Ishikawa (cell line): ENCODE measurements around the gene SEMG2.

ENCODE experiments used
- CEBPB ChIP-seq: IDR thresholded peaks from 2 replicates; pipeline ENCODE4 v1.6.1; 2012
- CREB1 ChIP-seq: IDR thresholded peaks from 2 replicates; pipeline ENCODE4 v1.6.1; 2012; ENCODE audit warnings: low read depth
- EP300 ChIP-seq: IDR thresholded peaks from 2 replicates; pipeline ENCODE4 v1.6.1; 2012; ENCODE audit warnings: borderline replicate concordance
- MAX ChIP-seq: IDR thresholded peaks from 2 replicates; pipeline ENCODE4 v1.6.1; 2012
- NFIC ChIP-seq: IDR thresholded peaks from 2 replicates; pipeline ENCODE4 v1.6.1; 2012
- RAD21 ChIP-seq: IDR thresholded peaks from 2 replicates; pipeline ENCODE4 v1.6.1; 2012; ENCODE audit warnings: low read depth
- TAF1 ChIP-seq: IDR thresholded peaks from 2 replicates; pipeline ENCODE4 v1.6.1; 2012; ENCODE audit warnings: low read depth, mild to moderate bottlenecking
- TF ChIP-seq, protein P1 (sequence below): IDR thresholded peaks from 2 replicates; pipeline ENCODE4 v1.6.1; 2012; ENCODE audit warnings: low read depth, mild to moderate bottlenecking

DNA sequence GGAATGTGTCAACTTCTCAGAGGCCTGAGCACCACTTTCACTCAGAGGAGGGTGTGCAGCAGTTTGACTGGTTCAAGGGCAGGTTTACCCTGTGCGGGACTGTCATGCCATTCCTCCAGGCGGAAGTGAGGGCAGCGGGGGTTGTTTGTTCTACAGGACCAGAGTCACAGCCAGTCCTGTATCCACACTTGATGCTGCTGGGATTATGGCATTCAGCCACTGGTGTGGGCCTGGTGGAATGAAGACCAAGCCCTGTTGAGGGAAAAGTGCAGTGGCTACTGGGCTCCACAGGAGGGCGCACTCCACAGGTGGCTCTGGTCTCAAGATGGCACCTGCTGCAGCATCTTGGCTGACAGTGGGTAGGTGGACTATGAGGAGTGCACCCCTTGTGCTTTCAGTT is 14.8 kb downstream of the SEMG2 start:
- no peak for TF ChIP-seq NFIC
- no peak for TF ChIP-seq CEBPB
- no peak for TF ChIP-seq MAX
- TF ChIP-seq CREB1 = no peak
- TF ChIP-seq, protein P1, sequence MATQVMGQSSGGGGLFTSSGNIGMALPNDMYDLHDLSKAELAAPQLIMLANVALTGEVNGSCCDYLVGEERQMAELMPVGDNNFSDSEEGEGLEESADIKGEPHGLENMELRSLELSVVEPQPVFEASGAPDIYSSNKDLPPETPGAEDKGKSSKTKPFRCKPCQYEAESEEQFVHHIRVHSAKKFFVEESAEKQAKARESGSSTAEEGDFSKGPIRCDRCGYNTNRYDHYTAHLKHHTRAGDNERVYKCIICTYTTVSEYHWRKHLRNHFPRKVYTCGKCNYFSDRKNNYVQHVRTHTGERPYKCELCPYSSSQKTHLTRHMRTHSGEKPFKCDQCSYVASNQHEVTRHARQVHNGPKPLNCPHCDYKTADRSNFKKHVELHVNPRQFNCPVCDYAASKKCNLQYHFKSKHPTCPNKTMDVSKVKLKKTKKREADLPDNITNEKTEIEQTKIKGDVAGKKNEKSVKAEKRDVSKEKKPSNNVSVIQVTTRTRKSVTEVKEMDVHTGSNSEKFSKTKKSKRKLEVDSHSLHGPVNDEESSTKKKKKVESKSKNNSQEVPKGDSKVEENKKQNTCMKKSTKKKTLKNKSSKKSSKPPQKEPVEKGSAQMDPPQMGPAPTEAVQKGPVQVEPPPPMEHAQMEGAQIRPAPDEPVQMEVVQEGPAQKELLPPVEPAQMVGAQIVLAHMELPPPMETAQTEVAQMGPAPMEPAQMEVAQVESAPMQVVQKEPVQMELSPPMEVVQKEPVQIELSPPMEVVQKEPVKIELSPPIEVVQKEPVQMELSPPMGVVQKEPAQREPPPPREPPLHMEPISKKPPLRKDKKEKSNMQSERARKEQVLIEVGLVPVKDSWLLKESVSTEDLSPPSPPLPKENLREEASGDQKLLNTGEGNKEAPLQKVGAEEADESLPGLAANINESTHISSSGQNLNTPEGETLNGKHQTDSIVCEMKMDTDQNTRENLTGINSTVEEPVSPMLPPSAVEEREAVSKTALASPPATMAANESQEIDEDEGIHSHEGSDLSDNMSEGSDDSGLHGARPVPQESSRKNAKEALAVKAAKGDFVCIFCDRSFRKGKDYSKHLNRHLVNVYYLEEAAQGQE = no peak
- peak; percentile 80 for TF ChIP-seq RAD21
- TF ChIP-seq EP300 = no peak
- no peak for TF ChIP-seq TAF1
